HEK293T (cell line): ENCODE measurements around the gene PALLD.
"Not testable (repeated sequence)": the region's sequence is repeated elsewhere in the genome, so short reads cannot be mapped to it uniquely, and the experiment has no call there.

Experiments
- CTCF ChIA-PET: fragments of 350-600 bp; formaldehyde crosslinking; extraction: SDS; loops from one replicate; lab custom pipeline; 2021; ENCODE audit warnings: antibody characterized with exemption, inconsistent platforms; lab: Yijun Ruan, JAX
- POLR2A ChIA-PET: fragments of 350-600 bp; formaldehyde crosslinking; extraction: SDS; loops from one replicate; lab custom pipeline; 2020; ENCODE audit warnings: antibody characterized with exemption, inconsistent platforms; lab: Yijun Ruan, JAX
- DNase-seq: peaks from one replicate; pipeline ENCODE4 v3.0.0; 2012; ENCODE audit warnings: mixed read lengths; ENCODE audit errors: extremely low spot score
- ARNT ChIP-seq: fragments of 450-650 bp; IDR thresholded peaks from 2 replicates; pipeline ENCODE4 v1.6.1; 2017; ENCODE audit warnings: mild to moderate bottlenecking
- BHLHE40 ChIP-seq: fragments of 450-650 bp; IDR thresholded peaks from 2 replicates; pipeline ENCODE4 v1.6.1; 2016; ENCODE audit warnings: mild to moderate bottlenecking, moderate library complexity, borderline replicate concordance
- CTBP1 ChIP-seq: fragments of 450-650 bp; IDR thresholded peaks from 2 replicates; pipeline ENCODE4 v1.6.1; 2016; ENCODE audit warnings: borderline replicate concordance
- ELF4 ChIP-seq: fragments of 450-650 bp; IDR thresholded peaks from 2 replicates; pipeline ENCODE4 v1.6.1; 2017; ENCODE audit warnings: antibody characterized with exemption
- FOXA1 ChIP-seq: fragments of 450-650 bp; IDR thresholded peaks from 2 replicates; pipeline ENCODE4 v1.6.1; 2016; ENCODE audit warnings: mild to moderate bottlenecking
- FOXK2 ChIP-seq: fragments of 450-650 bp; IDR thresholded peaks from 2 replicates; pipeline ENCODE4 v1.6.1; 2016; ENCODE audit warnings: mild to moderate bottlenecking
- FOXM1 ChIP-seq: fragments of 450-650 bp; IDR thresholded peaks from 2 replicates; pipeline ENCODE4 v1.6.1; 2017; ENCODE audit warnings: mild to moderate bottlenecking, borderline replicate concordance
- HDGF ChIP-seq: fragments of 450-650 bp; IDR thresholded peaks from 2 replicates; pipeline ENCODE4 v1.6.1; 2017; ENCODE audit warnings: antibody characterized with exemption, borderline replicate concordance
- L3MBTL2 ChIP-seq: fragments of 450-650 bp; conservative IDR thresholded peaks from 2 replicates; pipeline ENCODE4 v1.6.1; 2016; ENCODE audit warnings: mild to moderate bottlenecking
- LEF1 ChIP-seq: fragments of 450-650 bp; IDR thresholded peaks from 2 replicates; pipeline ENCODE4 v1.6.1; 2017; ENCODE audit warnings: mild to moderate bottlenecking, borderline replicate concordance
- NFRKB ChIP-seq: fragments of 450-650 bp; IDR thresholded peaks from 2 replicates; pipeline ENCODE4 v1.6.1; 2016; ENCODE audit warnings: mild to moderate bottlenecking, moderate library complexity
- PKNOX1 ChIP-seq: fragments of 450-650 bp; IDR thresholded peaks from 2 replicates; pipeline ENCODE4 v1.6.1; 2016
- SP1 ChIP-seq: fragments of 450-650 bp; IDR thresholded peaks from 2 replicates; pipeline ENCODE4 v1.6.1; 2017
- SUZ12 ChIP-seq: fragments of 450-650 bp; IDR thresholded peaks from 2 replicates; pipeline ENCODE4 v1.6.1; 2016; ENCODE audit warnings: mild to moderate bottlenecking
- TARDBP ChIP-seq: fragments of 450-650 bp; IDR thresholded peaks from 2 replicates; pipeline ENCODE4 v1.6.1; 2016
- ZNF384 ChIP-seq: fragments of 450-650 bp; IDR thresholded peaks from 2 replicates; pipeline ENCODE4 v1.6.1; 2016

Gene PALLD

GRCh38 chr4:168802222-168802621 lies 305.4 kb downstream of the PALLD start:
- DNase-seq: no peak
- POLR2A ChIA-PET: no interaction called here
- TF ChIP-seq NFRKB (no peak), HDGF (no peak), FOXM1 (no peak), ELF4 (no peak)
- CTCF ChIA-PET: no interaction called here

- DNase-seq, POLR2A ChIA-PET, CTCF ChIA-PET: not testable (repeated sequence)
Observed at GRCh38 chr4:168803052-168803451, 306.2 kb downstream of the PALLD start.

GRCh38 chr4:168803732-168804131 lies 306.9 kb downstream of the PALLD start:
- DNase-seq: no peak
- ChIA-PET CTCF (no interaction called here), POLR2A (no interaction called here)
- TF ChIP-seq HDGF: no peak
- TF ChIP-seq ELF4: no peak
- TF ChIP-seq NFRKB: no peak
- no peak for TF ChIP-seq FOXK2
- no peak for TF ChIP-seq FOXA1
- TF ChIP-seq LEF1: no peak
- no peak for TF ChIP-seq FOXM1
- no peak for TF ChIP-seq PKNOX1
- no peak for TF ChIP-seq ARNT
- no peak for TF ChIP-seq CTBP1
- TF ChIP-seq BHLHE40: no peak
- no peak for TF ChIP-seq ZNF384
- no peak for TF ChIP-seq SP1
- TF ChIP-seq L3MBTL2: no peak
- no peak for TF ChIP-seq TARDBP

GRCh38 chr4:168804146-168804545 lies 307.3 kb downstream of the PALLD start:
- ChIA-PET CTCF (no interaction called here), POLR2A (no interaction called here)
- TF ChIP-seq NFRKB (no peak), SP1 (no peak), PKNOX1 (no peak), ELF4 (no peak), L3MBTL2 (no peak), FOXM1 (no peak), ZNF384 (no peak), BHLHE40 (no peak), FOXK2 (no peak), HDGF (no peak), ARNT (no peak)
- DNase-seq: no peak

GRCh38 chr4:168805341-168805740 lies 308.5 kb downstream of the PALLD start:
- no peak for DNase-seq
- TF ChIP-seq SUZ12: no peak
- TF ChIP-seq FOXK2: no peak
- TF ChIP-seq SP1: no peak
- no peak for TF ChIP-seq TARDBP
- TF ChIP-seq FOXA1: no peak
- TF ChIP-seq PKNOX1: no peak
- no peak for TF ChIP-seq ZNF384
- no peak for TF ChIP-seq CTBP1
- TF ChIP-seq HDGF: no peak
- no peak for TF ChIP-seq NFRKB
- no peak for TF ChIP-seq BHLHE40
- TF ChIP-seq FOXM1: no peak
- TF ChIP-seq LEF1: no peak
- no peak for TF ChIP-seq ELF4
- TF ChIP-seq ARNT: no peak
- no peak for TF ChIP-seq L3MBTL2
- CTCF ChIA-PET: no interaction called here
- POLR2A ChIA-PET: no interaction called here

- DNase-seq, POLR2A ChIA-PET, CTCF ChIA-PET: not testable (repeated sequence)
Observed at GRCh38 chr4:168806247-168806646, 309.4 kb downstream of the PALLD start.

GRCh38 chr4:168811207-168811606 lies 314.4 kb downstream of the PALLD start:
- DNase-seq: no peak
- TF ChIP-seq ARNT: no peak
- no peak for TF ChIP-seq L3MBTL2
- no peak for TF ChIP-seq NFRKB
- no peak for TF ChIP-seq FOXM1
- no peak for TF ChIP-seq ELF4
- TF ChIP-seq TARDBP: no peak
- TF ChIP-seq FOXA1: no peak
- no peak for TF ChIP-seq HDGF
- TF ChIP-seq LEF1: no peak
- TF ChIP-seq SUZ12: no peak
- no peak for TF ChIP-seq FOXK2
- ChIA-PET POLR2A (interaction anchor here (1.7 kb wide), 1 partner anchor 21 kb away, joined by 4 read pairs; no protein-coding TSS in a partner anchor), CTCF (interaction anchor here (0.6 kb wide), 1 partner anchor 207 kb away, joined by 4 read pairs; no protein-coding TSS in a partner anchor)
